SIG-M5 treated with dmso at 0.1 percent for 504 hours (cell line): ENCODE data around the gene LEUTX.
"Not testable (repeated sequence)": the region's sequence is repeated elsewhere in the genome, so short reads cannot be mapped to it uniquely, and the experiment has no call there.

Experiments used
- DNase-seq: peaks from one replicate; lab custom pipeline; 2025; ENCODE audit not compliant: unreplicated experiment; lab: John Stamatoyannopoulos, UW

LEUTX gene

GRCh38 chr19:39778763-39779162 lies at the start of gene LEUTX:
Gene LEUTX (plus strand): TSS chr19:39778854. CDS start chr19:39778921, 67 bp downstream.
- no peak for DNase-seq

DNA sequence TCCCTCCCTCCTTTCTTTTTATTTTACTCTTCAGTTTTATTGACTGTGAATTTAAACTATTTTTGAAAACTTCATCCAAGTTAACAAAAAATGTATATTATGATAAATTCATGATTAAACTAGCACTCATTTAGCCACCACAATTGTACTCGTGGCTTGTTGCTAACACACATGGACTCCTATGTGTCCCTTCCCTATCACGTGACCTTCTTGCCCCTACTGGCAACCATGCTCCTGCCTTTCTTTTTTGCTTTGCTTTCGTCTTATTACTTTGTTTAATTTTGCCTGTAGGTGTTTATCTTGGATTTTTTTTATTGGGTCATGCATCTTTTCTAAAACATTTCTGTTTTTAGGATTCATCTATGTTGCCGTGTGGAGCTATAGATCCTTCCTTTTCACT lies 49.1 kb upstream of the LEUTX start:
- no peak for DNase-seq

- no peak for DNase-seq
Measured at GRCh38 chr19:39731685-39732084, 47.0 kb upstream of the LEUTX start.

- DNase-seq, result no peak
Measured at GRCh38 chr19:39733841-39734240, 44.8 kb upstream of the LEUTX start.

DNA sequence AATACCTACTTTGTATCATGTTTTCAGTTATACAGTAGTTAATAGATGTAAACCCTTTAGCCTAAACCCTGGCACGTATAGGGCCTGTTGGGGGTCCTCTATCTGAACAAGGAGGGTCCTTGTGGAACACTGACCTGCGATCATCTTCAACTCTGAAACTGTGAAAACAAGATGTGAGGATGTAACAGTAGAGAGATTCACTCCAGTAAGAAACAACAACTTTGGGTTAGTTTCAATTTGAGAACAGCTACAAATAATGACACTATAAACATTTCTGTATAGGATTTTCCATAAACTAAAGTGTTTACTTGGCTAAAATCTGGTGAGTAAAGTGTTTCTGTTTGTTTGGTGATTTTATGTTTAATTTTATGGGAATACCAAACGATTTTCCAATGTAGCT lies 43.0 kb upstream of the LEUTX start:
- DNase-seq, result no peak

DNA sequence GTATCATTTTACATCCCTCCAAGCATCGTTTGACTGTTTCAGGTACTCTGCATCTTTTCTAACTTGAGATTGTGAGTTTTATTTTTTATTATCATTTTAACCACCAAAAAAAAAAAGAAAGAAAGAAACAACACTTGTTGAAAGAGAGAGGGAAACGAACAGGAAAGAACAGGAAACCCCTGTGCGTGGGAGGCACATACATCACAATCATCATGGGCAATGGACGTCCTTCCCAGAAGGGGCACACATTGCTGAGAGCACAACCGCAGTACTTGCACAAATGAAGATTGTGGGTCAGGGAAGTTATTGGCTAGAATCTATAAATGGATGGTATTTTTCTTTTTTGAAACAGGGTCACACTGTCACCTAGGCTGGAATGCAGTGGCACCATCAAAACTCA lies 42.6 kb upstream of the LEUTX start:
- no peak for DNase-seq

GRCh38 chr19:39737351-39737750 lies 41.3 kb upstream of the LEUTX start:
- DNase-seq, result no peak

DNA sequence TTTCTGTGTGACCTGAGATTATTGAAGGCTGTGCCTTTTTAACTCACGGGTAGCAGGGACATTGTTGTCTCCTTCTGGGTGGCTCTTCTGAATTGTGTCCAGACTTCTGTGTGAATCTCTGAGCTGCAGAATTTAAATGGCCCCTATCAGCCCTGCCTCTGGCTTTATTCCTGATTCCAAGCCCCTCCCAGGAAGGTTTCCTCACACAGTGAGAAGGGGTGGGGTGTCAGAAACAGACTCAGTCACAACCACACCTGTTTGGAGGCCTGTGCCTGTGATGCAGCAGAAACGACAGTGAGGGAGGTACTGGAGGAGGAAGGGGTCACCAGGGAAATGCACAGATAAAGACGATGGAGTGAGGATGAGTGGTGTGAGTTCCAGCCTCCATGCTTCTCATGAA lies 40.8 kb upstream of the LEUTX start, which contains the start of gene CLC:
Gene CLC (minus strand): TSS at position 139 of the 400 bp plus-strand sequence. CDS start 77 bp downstream, at position 62.
- DNase-seq, result no peak

- DNase-seq, result peak; percentile 47
Measured at GRCh38 chr19:39738814-39739213, 39.8 kb upstream of the LEUTX start.

DNA sequence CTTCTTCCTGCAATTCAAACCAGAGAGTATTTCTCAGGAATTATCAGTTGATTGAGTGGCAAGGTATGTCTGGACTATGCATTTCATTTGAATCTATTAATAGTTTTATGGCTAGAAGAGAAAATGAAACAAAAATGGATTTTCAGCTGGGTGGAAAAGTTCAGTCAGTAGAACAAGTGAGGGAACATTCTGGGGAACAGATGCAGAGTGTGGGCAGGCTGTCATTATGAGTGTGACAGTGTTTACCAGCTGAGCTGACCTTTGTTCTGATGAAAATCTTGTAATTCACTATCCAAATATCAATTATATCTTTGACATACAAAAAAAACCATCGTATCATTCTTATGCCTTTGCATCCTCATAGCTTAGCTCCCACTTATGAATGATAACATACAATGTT lies 38.3 kb upstream of the LEUTX start:
- DNase-seq, result no peak

DNA sequence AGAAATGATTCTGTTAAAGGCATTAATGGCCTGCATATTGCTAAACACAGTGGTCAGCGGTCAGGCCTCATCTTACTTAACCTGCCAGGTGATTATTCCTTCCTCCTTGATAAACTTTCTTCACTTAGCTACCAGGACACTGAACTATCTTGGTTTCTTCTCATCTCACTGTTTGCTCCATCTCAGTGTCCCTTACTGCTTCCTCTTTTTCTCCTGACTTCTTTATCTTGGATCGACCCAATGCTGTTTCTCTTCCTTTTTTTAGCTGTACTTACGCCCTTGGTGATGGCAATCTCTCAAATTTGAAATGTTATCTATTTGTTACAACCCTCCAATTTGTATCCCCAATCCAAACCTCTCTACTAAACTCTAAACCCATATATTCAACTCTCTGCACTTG lies 33.0 kb upstream of the LEUTX start:
- DNase-seq, result peak; percentile 74

DNA sequence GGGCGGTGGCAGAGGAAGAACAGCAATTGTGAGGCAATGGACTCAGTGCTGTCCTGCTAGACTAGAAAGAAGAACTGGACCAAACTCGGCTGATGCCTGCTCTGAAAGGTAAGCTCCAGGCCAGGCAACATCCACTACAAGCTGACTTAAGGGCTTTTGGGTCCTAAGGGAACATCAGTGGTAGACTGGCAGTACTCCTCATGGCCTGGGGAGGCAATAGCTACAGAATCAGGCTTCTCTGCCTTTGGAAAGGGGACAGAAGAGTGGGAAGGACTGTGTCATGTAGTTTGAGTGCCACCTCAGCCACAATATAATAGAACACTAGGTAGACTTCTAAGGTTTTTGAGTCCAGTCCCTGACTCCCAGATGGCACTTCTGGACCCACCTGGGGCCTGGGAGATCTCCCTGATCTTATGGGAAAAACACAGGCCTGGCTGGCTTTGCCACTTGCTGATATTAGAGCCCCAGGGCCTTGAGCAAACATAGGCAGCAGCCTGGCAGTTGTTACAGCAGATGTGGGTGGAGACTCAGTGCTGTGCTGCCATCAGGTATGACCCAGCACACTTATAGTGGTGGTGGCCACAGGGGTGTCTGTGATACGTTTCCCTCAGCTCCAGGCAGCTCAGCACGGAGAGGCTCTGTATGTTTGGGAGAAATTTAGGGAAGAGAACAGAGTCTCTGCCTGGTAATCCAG lies 31.7 kb upstream of the LEUTX start:
- no peak for DNase-seq

DNA sequence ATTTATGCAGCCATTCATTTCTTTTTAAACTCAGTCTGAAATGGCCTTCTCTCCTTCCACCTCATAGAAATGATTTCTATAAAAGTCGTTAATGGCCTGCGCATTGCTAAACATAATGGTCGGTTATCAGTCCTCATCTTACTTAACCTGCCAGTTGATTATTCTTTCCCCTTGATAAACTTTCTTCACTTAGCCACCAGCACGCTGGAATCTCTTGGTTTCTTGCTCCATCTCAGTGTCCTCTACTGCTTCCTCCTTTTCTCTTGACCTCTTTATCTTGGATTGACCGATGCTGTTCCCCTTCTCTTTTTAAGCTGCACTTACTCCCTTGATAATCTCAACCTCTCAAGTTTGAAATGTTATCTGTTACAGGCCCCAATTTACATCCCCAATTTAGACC lies 28.7 kb upstream of the LEUTX start:
- DNase-seq, result no peak

DNA sequence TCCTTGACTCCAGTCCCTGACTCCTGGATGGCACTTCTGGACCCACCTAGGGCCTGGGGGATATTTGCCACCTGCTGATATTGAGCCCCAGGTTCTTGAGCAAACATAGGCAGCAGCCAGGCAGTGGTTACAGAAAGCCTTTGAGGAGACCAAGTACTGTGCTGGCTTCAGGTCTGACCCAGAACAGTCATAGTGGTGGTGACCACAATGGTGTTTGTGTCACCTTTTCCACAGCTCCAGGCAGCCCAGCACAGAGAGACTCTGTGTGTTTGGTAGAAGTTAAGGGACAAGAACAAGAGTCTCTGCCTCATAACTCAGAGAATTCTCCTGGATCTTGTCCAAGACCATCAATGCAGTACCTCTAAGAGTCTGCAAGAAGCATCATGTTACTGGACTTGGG lies 26.3 kb upstream of the LEUTX start:
- no peak for DNase-seq

- DNase-seq, result no peak
Measured at GRCh38 chr19:39752795-39753194, 25.9 kb upstream of the LEUTX start.

- no peak for DNase-seq
Measured at GRCh38 chr19:39754544-39754943, 24.1 kb upstream of the LEUTX start.

DNA sequence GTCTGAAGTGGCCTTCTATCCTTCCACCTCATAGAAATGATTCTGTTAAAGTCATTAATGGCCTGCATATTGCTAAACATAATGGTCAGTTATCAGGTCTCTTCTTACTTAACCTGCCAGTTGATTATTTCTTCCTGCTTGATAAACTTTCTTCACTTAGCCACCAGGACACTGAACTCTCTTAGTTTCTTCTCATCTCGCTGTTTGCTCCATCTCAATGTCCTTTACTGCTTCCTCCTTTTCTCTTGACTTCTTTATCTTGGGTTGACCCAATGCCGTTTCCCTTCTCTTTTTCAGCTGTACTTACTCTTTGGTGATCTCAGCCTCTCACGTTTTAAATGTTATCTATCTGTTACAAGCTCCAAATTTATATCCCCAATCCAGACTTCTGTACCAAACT lies 23.7 kb upstream of the LEUTX start:
- DNase-seq, result no peak

DNA sequence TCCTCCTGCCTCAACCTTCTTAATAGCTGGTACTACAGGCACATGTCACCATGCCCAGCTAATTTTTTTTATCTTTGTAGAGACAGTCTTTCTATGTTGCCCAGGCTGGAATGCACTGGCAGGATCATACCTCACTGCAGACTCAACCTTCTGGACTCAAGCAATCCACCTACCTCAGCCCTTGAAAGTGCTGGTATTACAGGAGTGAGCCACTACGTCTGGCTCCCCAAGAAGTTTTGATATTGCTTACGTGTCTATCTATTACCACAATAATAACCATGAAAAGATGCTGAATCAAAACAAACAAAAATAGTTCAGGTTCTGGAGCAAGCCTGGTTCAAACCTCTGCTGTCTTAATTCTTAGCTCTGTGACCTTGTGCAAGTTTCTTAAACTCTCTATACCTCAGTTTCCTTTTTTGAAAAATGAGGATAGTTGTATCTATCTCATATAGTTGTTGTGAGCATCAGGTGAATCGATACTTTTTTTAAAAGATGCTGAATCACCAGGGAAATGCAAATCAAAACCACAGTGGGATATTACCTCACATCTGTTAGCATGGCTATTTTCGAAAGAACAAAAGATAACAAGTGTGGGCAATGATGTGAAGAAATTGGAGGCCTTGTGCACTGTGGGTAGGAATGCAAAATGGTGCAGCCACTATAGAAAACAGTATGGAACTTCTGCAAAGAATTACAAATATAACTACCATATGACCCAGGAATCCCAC lies 19.0 kb upstream of the LEUTX start:
- no peak for DNase-seq

- DNase-seq, result not testable (repeated sequence)
Measured at GRCh38 chr19:39761851-39762250, 16.8 kb upstream of the LEUTX start.

GRCh38 chr19:39765091-39766076 lies 13.3 kb upstream of the LEUTX start:
- peak; percentile 3 for DNase-seq

DNA sequence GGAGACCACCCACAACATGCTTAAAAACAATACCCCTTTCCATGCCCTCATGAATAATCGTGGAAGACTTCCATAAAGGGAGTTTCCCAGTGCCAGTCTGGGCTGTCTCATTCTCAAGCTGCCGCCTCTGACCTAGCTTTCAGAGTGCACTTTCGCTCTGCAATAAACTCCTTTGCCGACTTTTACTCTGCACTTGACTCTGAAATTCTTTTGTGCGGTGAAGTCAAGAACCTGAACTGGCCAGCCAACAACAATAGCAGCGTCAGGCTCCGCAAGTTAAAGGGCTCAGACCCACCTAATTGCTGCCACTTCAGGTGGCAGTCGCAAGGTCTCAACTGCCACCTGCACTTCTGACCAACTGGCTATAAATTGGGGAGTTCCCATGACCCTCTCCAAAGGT lies 10.3 kb upstream of the LEUTX start:
- DNase-seq, result no peak
